HG03575 (cell line): ENCODE results near the gene STK35.
"Not testable (repeated sequence)": the region's sequence is repeated elsewhere in the genome, so short reads cannot be mapped to it uniquely, and the experiment has no call there.

ENCODE experiments used
- ATAC-seq: cut with Tn5 transposase; IDR thresholded peaks from one replicate; pipeline ENCODE4 v1.9.1; 2021; ENCODE audit not compliant: unreplicated experiment, insufficient number of reproducible peaks, low FRiP score; ENCODE audit errors: extremely low read depth

The STK35 gene

DNA sequence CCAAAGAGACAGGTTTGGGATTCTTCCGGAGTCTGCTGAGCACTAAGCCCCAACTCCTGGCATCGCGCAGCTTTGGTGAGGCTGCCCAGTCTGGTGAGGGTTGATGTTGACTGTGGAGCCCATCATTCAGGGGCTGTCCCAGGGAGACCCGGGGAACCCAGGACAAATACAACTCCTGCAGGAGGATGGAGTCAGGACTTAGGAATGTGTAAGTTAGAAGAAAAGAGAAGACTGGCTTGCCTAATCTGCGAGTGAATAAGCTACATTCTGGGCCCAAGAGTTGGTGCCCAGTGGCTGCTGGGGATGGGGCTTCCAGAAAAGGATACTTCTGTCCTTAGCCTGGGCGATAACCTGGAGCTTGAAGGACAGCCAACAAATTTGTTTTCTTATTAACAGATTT, 47.9 kb downstream of the STK35 start:
- no peak for ATAC-seq

GRCh38 chr20:2150660-2151059, 49.0 kb downstream of the STK35 start:
- ATAC-seq: no peak

GRCh38 chr20:2151858-2152281, 50.2 kb downstream of the STK35 start:
- ATAC-seq: no peak

GRCh38 chr20:2152317-2152716, 50.7 kb downstream of the STK35 start:
- no peak for ATAC-seq

DNA sequence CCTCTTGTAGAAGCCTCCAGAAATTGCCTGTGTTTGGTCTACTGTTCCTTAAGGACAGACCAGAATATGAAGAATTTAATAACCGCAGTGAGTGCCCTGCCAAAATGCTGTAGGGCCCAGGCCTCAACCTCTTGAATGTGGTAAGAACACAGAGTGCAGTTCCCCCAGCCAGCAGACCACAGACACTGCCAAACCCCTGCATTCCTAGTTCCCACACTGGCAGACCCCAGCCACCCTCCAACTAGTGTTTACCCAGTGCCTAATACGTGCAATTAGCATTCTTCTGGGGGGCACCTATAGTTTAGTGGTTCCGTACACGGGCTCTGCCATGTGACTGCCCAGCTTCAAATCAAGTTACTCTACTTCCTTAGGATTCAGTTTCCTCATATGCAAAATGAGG, 51.7 kb downstream of the STK35 start:
- ATAC-seq: no peak

- ATAC-seq: no peak
Measured at GRCh38 chr20:2156224-2156623, 54.6 kb downstream of the STK35 start.

DNA sequence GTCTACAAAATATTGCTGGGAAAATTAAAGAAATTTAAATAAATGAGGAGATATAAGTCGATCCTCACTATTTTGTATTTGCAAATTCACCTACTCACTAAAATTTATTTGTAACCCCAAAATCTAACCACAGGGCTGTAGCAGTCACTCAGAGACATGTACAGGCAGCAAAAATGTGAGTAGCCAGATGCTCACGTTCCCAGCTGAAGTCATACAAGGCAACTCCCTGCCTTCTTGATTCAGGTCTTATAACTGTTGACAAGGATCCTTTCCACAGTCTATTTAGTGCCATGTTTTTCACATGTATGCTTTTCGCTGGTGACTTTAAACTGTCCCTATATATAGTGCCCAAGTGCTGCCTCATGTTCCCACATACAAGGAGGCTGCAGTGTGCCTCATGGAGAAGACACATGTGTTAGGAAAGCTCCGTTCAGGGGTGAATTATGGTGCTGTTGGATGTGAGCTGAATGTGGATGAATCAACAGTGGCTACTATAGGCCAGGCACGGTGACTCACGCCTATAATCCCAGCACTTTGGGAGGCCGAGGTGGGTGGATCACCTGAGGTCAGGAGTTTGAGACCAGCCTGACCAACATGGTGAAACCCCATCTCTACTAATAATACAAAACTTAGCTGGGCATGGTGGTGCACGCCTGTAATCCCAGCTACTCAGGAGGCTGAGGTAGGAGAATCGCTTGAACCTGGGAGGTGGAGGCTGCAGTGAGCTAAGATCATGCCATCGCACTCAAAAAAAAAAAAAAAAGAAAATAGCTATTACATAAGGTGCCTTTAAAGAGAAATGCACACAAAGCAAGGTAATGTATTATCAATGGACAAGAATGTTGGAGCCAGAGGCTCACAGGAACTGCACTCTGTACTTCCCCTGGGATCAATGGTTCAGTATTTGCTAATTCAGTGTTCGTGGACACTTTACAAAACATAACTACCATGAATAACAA, 55.3 kb downstream of the STK35 start:
- ATAC-seq: no peak

DNA sequence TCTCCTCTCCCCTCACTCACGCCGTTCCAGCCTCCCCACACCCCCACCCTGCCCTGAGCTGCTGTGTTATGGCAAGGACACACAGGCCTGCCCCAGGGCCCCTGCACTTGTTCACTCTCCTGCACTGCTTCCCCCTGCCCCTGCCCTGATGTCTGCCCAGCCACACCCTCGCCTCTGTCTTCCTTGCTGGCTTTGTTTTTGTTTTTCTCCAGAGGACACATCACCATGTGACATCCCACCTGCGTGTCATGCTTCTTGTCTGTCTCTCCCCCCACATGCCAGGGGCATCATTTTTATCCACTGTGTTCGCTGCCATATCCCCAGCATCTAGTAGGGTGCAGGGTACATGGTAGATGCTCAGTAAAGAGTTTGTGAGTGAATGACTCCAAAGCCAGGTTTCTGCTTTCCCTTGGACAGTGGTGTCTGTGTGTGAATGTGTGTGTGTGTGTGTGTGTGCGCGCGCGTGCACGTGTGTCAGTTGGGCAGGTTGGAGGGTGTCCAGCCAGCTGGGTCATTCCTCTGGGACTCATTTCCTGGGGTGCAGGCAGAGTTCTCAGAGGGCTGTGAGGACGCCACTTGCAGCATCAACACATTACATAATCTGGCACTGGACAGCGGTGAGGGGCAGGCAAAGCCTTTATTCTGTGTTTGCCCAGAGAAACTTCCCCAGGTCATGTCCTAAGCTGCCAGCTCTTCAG, 60.6 kb downstream of the STK35 start:
- ATAC-seq: no peak

DNA sequence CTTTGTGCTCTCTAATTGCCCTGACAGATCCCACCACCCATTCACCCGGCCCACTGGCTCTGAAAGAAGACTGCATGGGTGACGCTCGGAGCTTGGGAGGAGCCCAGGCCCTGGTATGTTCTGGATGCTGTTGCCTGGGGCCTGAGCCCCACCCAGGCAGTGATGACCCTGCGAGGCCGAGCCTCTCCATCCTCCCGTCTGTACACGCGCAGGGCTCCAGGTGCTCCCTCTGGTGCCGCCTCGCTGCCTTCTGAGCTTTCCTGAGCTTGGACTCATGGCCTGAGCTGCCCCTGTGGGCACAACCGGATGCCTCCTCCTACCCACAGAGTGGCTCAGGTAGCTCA, 61.2 kb downstream of the STK35 start:
- no peak for ATAC-seq

DNA sequence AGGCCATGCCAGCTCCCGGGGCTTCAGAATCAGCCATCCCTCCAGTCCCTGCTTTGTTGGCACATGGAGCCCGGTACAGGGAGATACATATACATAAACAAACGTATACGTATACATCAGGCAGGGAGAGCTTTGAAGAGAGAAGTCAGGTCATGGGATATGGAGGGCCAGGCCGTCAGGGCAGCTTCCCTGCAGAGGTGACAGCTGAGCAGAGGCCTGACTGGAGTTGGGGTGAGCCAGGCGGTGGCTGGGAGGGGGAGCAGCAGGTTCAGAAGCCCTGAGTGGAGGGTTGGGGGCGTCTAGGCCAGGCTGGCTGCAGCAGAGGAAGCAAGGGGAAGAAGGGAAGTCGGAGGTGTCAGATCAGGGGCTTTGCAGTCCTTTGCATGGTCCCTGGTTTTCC, 61.7 kb downstream of the STK35 start:
- ATAC-seq: no peak

GRCh38 chr20:2163757-2164156, 62.1 kb downstream of the STK35 start:
- no peak for ATAC-seq

DNA sequence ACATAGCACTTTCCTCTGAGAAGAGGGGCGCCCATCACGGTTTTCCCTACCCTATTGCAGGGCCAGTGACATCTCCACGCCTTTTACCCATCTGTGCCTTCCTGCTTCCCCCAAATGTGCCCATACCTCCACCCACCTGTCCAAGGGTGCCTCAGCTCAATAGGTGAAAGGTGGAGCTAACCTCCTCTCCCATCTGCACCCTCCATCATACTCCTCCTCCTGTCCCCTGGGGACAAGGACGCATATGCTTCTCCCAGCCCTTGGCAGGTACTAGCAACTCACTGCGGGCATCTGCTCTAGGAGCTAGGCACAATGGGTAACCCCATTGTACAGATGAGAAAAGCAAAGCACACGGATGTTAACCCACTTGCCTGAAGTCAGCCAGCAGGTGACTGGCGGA, 62.8 kb downstream of the STK35 start:
- ATAC-seq: no peak

DNA sequence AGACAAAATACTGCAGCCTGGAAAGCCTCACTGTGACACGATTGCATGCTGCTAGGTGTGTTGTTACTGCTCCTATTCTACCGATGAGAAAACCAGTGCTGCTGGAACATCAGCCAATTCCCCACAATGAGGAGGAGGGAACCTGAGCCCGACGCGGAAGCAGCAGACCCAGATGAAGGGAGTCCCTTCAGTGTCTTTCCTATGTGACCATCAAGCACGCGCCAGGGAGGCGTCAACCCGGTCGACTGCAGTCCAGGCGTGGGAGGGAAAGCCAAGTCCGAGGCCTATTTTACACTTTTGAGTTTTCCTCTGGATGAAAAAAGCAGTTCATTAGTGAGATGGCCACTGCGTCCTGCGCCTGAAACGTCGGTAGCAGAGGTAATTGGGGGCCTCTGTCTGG, 63.3 kb downstream of the STK35 start:
- ATAC-seq: no peak

- no peak for ATAC-seq
Measured at GRCh38 chr20:2165871-2166270, 64.2 kb downstream of the STK35 start.

DNA sequence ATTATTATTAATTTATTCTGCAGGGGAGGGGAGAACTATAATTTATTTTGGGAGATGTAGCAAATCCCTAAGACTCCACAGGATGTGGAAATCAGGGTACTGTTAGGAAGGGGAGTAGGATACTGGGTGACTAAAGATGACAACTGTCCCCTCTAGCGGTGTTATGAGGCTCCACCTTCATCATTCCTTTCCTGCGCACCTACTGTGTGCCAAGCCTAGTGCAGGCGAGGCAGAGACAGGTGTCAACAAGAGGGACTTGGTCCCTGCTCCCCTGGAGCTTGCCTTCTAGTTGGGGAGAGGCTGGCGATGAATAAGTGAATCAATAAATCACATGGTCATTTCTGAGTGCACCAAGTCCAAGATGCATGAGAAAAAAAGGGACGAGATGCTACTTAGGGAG, 65.5 kb downstream of the STK35 start:
- ATAC-seq: no peak

DNA sequence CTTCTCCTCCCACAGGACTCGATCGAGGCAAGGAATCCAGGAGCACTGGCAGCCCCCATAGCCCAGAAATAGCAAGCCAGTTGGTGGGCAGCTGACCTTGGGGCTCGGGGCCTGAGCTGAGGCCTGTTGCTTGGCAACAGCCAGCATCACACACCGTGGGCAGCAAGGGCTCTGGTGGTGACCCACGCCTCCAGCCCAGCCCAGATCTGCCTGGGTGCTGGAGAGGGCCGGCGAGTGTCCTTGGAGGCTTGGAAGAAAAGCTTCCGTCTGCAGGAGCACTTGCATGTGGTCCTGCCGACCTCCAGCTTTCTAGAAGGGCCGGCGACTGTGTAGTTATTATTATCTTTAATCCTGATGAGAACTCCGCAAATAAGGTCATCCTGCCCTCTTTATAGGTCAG, 67.3 kb downstream of the STK35 start:
- ATAC-seq: no peak

DNA sequence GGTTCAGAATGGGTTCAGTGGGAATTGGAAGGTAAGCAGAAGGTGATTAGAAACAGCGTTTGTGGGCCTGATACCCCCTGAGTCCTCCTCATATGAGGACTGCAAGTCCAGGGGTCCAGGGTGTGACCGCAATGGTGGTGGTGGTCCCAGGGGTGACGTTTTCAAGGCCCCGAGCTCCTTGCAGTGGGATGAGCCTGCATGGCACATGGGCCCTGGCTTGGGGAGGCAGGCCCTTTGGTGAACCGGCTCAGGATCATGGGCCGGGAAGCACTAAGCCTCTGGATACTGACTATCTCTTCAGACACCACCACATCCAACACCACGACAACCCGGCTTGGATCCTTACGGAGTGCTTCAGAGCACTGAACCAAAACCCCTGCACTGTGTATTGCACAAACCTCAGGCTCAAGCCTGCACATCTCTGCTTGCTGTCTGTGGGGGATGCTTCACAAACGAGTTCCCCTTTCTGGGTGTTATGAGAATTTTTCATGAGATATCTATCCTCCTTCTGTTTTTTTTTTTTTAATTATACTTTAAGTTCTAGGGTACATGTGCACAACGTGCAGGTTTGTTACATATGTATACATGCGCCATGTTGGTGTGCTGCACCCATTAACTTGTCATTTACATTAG, 67.9 kb downstream of the STK35 start:
- ATAC-seq: no peak

- no peak for ATAC-seq
Measured at GRCh38 chr20:2170404-2170803, 68.8 kb downstream of the STK35 start.

DNA sequence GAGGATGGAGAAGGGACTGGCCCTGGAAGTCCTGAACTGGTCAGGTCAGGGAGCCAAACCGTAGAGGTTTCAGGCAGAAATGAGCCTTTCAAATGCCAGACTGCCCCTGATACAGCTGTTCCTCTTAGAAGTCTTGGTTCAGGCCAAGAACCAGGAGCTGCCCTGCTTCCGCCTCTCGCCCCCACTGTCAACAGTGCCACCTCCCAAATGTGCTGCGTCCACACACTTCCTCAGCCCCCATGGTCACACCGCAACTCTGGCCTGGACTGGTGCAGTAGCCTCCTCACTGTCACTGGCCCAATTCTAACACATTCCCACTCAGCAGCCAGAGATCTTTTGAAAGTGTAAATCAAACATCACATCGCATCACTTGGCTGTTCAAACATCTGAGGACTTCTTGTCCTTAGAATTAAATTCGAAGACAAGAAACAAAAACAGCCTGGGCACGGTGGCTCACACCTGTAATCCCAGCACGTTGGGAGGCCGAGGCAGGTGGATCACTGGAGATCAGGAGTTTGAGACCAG, 69.7 kb downstream of the STK35 start:
- no peak for ATAC-seq

- ATAC-seq: not testable (repeated sequence)
Measured at GRCh38 chr20:2171840-2172239, 70.2 kb downstream of the STK35 start.
